Naive thymus-derived CD4-positive, alpha-beta T cell (primary cell): ENCODE results near the gene LINGO4. TPM values are rescaled to one million over a fixed set of nuclear protein-coding genes. Genes with fewer than 3 reads are reported as not detected.

Experiments used
- ATAC-seq: fragments of 150-1000 bp; cut with Tn5 transposase; 2 replicates; pipeline ENCODE4 v1.10.0; 2021; ENCODE audit warnings: mild to moderate bottlenecking, moderate library complexity
- CTCF ChIA-PET: fragments of 350-600 bp; sonication (Branson Sonifier 250); formaldehyde crosslinking; loops from one replicate; lab custom pipeline; 2021; ENCODE audit warnings: antibody characterized with exemption; lab: Charles Lee
- POLR2A ChIA-PET: fragments of 350-600 bp; sonication (Branson Sonifier 250); formaldehyde crosslinking; loops from one replicate; lab custom pipeline; 2021; ENCODE audit warnings: antibody characterized with exemption, inconsistent platforms; lab: Charles Lee
- DNase-seq, 9 donors: peaks; one replicate each; pipeline versions ENCODE4 v3.0.0 to v3.0.0-alpha.2; 2020 to 2022; ENCODE audit warnings: mixed read lengths in 1 of 9
- H3K27ac ChIP-seq: one replicate; pipeline ENCODE4 v1.7.0; 2013; ENCODE audit warnings: mild to moderate bottlenecking, low read depth, low read length, moderate library complexity
- H3K27me3 ChIP-seq, 2 donors: one replicate each; pipeline ENCODE4 v1.7.0; 2013; ENCODE audit warnings: low read length in 2 of 2, mild to moderate bottlenecking in 2 of 2, moderate library complexity in 2 of 2; ENCODE audit not compliant: control insufficient read depth in 2 of 2, insufficient read depth in 2 of 2
- H3K36me3 ChIP-seq, 3 experiments: 1 replicate in 2 of 3; 2 replicates in 1 of 3; pipeline ENCODE4 v1.7.0; 2013; ENCODE audit warnings: low read length in 3 of 3, mild to moderate bottlenecking in 3 of 3, moderate library complexity in 1 of 3; ENCODE audit not compliant: insufficient read depth in 3 of 3, control insufficient read depth in 2 of 3
- H3K4me1 ChIP-seq, 2 donors: one replicate each; pipeline ENCODE4 v1.7.0; 2013; ENCODE audit warnings: low read length in 2 of 2, mild to moderate bottlenecking in 2 of 2, moderate library complexity in 1 of 2; ENCODE audit not compliant: control insufficient read depth in 2 of 2, insufficient read depth in 2 of 2
- H3K4me3 ChIP-seq: 2 replicates; pipeline ENCODE4 v1.7.0; 2013; ENCODE audit warnings: mild to moderate bottlenecking, low read length
- H3K9me3 ChIP-seq, 3 experiments: 1 replicate in 2 of 3; 2 replicates in 1 of 3; pipeline ENCODE4 v1.7.0; 2013; ENCODE audit warnings: low read length in 3 of 3; ENCODE audit not compliant: control insufficient read depth in 2 of 3
- H3K27ac Mint-ChIP-seq, 9 donors: one replicate each; pipeline ENCODE4 v1.8.0; 2020 to 2022; ENCODE audit warnings: mixed read lengths in 9 of 9, mild to moderate bottlenecking in 8 of 9, moderate library complexity in 5 of 9, inconsistent platforms in 2 of 9
- H3K27me3 Mint-ChIP-seq, 5 donors: one replicate each; pipeline ENCODE4 v1.8.0; 2021 to 2022; ENCODE audit warnings: mixed read lengths in 5 of 5, mild to moderate bottlenecking in 1 of 5
- H3K36me3 Mint-ChIP-seq, 5 donors: one replicate each; pipeline ENCODE4 v1.8.0; 2020 to 2022; ENCODE audit warnings: mixed read lengths in 5 of 5, mild to moderate bottlenecking in 3 of 5, inconsistent platforms in 1 of 5
- H3K4me1 Mint-ChIP-seq, 7 donors: one replicate each; pipeline ENCODE4 v1.8.0; 2020 to 2022; ENCODE audit warnings: mixed read lengths in 7 of 7, mild to moderate bottlenecking in 3 of 7, inconsistent platforms in 1 of 7
- H3K4me3 Mint-ChIP-seq, 10 donors: one replicate each; pipeline ENCODE4 v1.8.0; 2020 to 2022; ENCODE audit warnings: mild to moderate bottlenecking in 10 of 10, mixed read lengths in 10 of 10, moderate library complexity in 6 of 10, inconsistent platforms in 2 of 10
- H3K9me3 Mint-ChIP-seq, 11 donors: one replicate each; pipeline ENCODE4 v1.8.0; 2020 to 2022; ENCODE audit warnings: mixed read lengths in 11 of 11, mild to moderate bottlenecking in 4 of 11, inconsistent platforms in 1 of 11, moderate library complexity in 1 of 11
- intact Hi-C, 2 donors: fragments of 100-400 bp; cut with micrococcal nuclease; formaldehyde crosslinking; loops; one replicate each; pipeline ENCODE4 v1.15.1; 2023
- polyA plus RNA-seq, 2 donors: library from polyadenylated mRNA; unstranded; fragments of 300-500 nt; fragmentation: Illumina TruSeq; gene quantifications; one replicate each; pipeline ENCODE4 v1.2.3, GENCODE V29; 2021
- total RNA-seq, 6 experiments: library from RNA in 5 of 6; stranded (reverse) in 5 of 6; gene quantifications; 1 replicate in 5 of 6; 2 replicates in 1 of 6; pipeline ENCODE4 v1.2.3 and lab custom pipeline; 2021 to 2026

The LINGO4 gene
- total and polyA plus RNA-seq, 7 experiments from 2014 or later = 0.07 to 0.24 TPM; not detected in 5

DNA sequence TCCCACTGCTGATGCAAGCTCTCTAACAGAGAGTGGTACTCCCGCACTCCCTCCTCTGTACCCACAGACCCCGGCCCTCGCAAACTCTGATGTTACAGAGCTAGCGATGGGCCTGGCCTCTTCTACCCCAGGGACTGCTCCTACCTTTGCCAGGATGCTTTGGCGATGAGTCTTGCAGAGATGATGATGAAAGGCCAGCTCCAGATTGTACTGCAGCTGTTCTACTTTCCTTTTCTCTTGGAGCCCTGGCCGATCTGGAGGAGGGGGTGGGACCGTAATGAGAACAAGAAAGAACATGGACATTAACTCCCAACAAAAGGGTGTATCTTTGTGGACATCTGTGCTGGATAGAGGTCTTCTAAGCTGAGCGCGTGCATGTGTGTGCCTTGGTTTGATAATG is 6.0 kb upstream of the LINGO4 start:
- Histone ChIP-seq H3K27ac (no peak overlapping the region), H3K4me3 (no peak overlapping the region), H3K9me3 (no peaks in the 10 kb centered on the region), H3K4me1 (peaks cover 12 to 21% of the 10 kb centered on the region in 2 donors), H3K27me3 (no peaks in the 10 kb centered on the region), H3K36me3 (no peaks in the 10 kb centered on the region)
- Mint-ChIP-seq H3K27me3 (peaks cover 0 to 5% (median 0%) of the 10 kb centered on the region in 5 donors), H3K36me3 (no peaks in the 10 kb centered on the region), H3K4me1 (peaks cover 8 to 20% (median 18%) of the 10 kb centered on the region in 7 donors), H3K27ac (no peak overlapping the region), H3K9me3 (no peaks in the 10 kb centered on the region), H3K4me3 (no peak overlapping the region)
- DNase-seq (no peak), ATAC-seq (no peak)
- ChIA-PET CTCF (interaction anchor here (0.9 kb wide), 1 partner anchor 31 kb away, joined by 3 read pairs; no protein-coding TSS in a partner anchor), POLR2A (no interaction called here)
- intact Hi-C loops = no loop called here

DNA sequence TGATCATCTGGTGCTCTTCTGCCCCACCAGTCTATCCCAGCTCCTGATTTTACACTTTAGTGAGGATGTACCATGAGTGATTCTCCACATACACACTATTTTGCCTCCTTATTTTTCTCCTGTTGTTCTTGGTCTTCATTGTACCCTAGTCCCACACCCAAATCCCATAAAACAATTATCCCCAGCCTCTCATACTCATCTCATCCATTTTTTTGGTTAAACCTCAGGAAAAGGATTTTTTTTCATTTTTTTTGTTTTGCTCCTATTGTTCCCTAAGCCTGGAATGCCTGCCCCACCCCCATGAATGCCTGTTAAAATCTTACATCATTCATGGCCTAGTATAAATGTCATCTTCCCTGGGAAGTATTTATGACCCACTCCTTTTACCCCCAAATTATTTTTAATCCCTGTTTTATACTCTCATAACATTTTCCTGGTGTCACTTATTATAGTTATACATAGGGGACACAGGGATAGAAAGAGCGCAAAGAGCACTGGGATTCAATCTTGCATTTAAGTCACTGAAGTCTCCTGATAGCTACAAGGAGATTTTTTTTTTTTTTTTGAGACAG is 4.9 kb upstream of the LINGO4 start:
- Mint-ChIP-seq H3K9me3 (no peaks in the 10 kb centered on the region), H3K27me3 (peaks cover 0 to 5% (median 0%) of the 10 kb centered on the region in 5 donors), H3K4me1 (peaks cover 0 to 9% (median 7%) of the 10 kb centered on the region in 7 donors), H3K4me3 (no peak overlapping the region), H3K36me3 (no peaks in the 10 kb centered on the region), H3K27ac (no peak overlapping the region)
- Histone ChIP-seq H3K36me3 (no peaks in the 10 kb centered on the region), H3K4me1 (peaks cover under 1 to 11% of the 10 kb centered on the region in 2 donors), H3K9me3 (no peaks in the 10 kb centered on the region), H3K27me3 (no peaks in the 10 kb centered on the region), H3K4me3 (no peak overlapping the region), H3K27ac (no peak overlapping the region)
- ChIA-PET CTCF (no interaction called here), POLR2A (no interaction called here)
- DNase-seq = no peak
- intact Hi-C loops = no loop called here
- no peak for ATAC-seq

DNA sequence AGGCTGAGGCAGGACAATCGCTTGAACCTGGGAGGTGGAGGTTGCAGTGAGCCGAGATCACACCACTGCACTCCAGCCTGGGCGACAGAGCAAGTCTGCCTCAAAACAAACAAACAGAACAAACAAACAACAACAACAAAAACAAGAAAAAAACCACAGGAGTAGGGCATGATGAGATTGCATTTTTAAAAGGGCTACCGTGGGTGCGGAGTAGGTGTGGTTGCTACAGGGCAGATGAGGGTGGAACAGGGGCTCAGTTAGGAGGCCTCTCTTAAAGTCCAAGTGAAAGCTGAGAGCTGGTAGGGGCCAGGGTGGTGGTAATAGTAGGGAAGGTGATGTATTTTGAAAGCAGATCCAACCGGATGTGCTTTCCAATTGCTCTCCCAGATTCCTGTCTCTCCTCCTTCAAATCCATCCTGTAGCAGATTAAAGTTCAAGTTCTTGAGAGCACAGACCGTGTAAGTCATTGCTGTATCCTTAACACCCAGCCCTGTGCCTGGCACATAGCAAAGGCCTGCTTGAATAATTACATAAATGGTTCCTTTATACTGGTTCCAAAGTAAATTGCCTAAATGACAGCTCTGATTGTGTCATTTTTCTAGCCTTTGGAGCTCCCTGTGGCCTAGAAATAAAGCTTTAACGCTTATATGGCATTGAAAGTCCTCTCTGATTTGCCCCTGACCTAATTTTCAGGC is 4.2 kb upstream of the LINGO4 start:
- Histone ChIP-seq H3K4me1 (peaks cover 0 to 5% of the 10 kb centered on the region in 2 donors), H3K36me3 (no peaks in the 10 kb centered on the region), H3K9me3 (no peaks in the 10 kb centered on the region), H3K27me3 (no peaks in the 10 kb centered on the region), H3K4me3 (no peak overlapping the region), H3K27ac (no peak overlapping the region)
- peaks cover 0 to 5% (median 0%) of the 10 kb centered on the region in 5 donors for H3K27me3 Mint-ChIP-seq
- intact Hi-C loops = no loop called here
- H3K4me1 Mint-ChIP-seq = peaks cover 0 to 9% (median 4%) of the 10 kb centered on the region in 7 donors
- H3K36me3 Mint-ChIP-seq = no peaks in the 10 kb centered on the region
- CTCF ChIA-PET = interaction anchor here (0.7 kb wide), 1 partner anchor 640 kb away, joined by 3 read pairs; no protein-coding TSS in a partner anchor
- DNase-seq = no peak
- POLR2A ChIA-PET = no interaction called here
- no peak overlapping the region for H3K4me3 Mint-ChIP-seq
- no peak for ATAC-seq
- no peak overlapping the region for H3K27ac Mint-ChIP-seq
- no peaks in the 10 kb centered on the region for H3K9me3 Mint-ChIP-seq

DNA sequence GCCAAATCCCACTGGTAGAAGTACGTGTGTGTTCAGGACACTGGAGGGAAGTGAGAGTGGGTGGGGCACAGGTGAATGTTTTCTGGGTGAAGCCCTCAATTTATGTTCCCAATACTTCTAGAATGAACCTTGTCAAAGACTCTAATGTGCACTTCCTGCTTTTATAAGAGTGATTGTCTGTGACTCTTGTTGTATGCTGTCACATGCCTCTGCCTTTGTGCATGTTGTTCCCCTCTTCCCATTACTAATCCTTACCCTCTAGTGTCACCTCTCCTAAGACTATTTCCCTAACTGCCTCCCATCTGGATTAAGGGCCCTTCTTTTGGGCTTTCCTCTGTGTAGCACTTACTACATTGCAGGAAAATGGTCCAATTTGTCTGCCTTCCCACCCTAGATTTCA is 2.5 kb upstream of the LINGO4 start:
- intact Hi-C loops = no loop called here
- Histone ChIP-seq H3K4me3 (no peak overlapping the region), H3K36me3 (no peaks in the 10 kb centered on the region), H3K27me3 (no peaks in the 10 kb centered on the region), H3K4me1 (no peaks in the 10 kb centered on the region), H3K9me3 (no peaks in the 10 kb centered on the region), H3K27ac (no peak overlapping the region)
- ChIA-PET CTCF (interaction anchor here (1.1 kb wide), 1 partner anchor 14 kb away, joined by 4 read pairs; no protein-coding TSS in a partner anchor), POLR2A (no interaction called here)
- no peak overlapping the region for H3K27ac Mint-ChIP-seq
- no peaks in the 10 kb centered on the region for H3K36me3 Mint-ChIP-seq
- no peak overlapping the region for H3K4me3 Mint-ChIP-seq
- peaks cover 0 to 7% (median 0%) of the 10 kb centered on the region in 5 donors for H3K27me3 Mint-ChIP-seq
- DNase-seq (no peak), ATAC-seq (no peak)
- peaks cover 0 to 2% (median 0%) of the 10 kb centered on the region in 11 donors for H3K9me3 Mint-ChIP-seq
- peaks cover 0 to 8% (median 0%) of the 10 kb centered on the region in 7 donors for H3K4me1 Mint-ChIP-seq

DNA sequence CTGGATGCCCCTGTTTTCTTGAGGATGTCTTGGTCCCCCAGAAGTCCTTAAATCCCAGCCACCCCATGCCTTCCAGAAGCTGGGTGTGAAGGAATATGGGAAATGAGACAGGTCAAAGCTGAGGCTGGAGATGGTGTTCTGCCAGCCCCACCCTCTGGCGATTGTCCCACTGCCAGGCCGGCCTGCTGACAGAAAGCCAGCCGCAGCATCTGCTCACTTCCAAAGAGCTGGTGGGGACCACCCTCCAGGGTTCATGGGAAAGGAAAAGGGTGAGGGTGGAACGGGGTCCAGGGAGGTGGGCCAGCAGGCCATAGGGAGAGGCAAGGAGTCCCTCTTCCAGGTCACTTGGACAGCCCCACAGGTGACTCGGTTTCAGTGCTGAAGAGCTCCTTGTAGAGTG is 1.9 kb upstream of the LINGO4 start:
- Mint-ChIP-seq H3K27ac (no peak overlapping the region), H3K4me1 (peaks cover 0 to 6% (median 0%) of the 10 kb centered on the region in 7 donors), H3K27me3 (peaks cover 0 to 7% (median 0%) of the 10 kb centered on the region in 5 donors), H3K9me3 (peaks cover 0 to 2% (median 0%) of the 10 kb centered on the region in 11 donors), H3K36me3 (no peaks in the 10 kb centered on the region), H3K4me3 (no peak overlapping the region)
- no peaks in the 10 kb centered on the region for H3K9me3 ChIP-seq
- DNase-seq (no peak), ATAC-seq (no peak)
- CTCF ChIA-PET = interaction anchor here (1.1 kb wide), 1 partner anchor 14 kb away, joined by 4 read pairs; no protein-coding TSS in a partner anchor
- intact Hi-C loops = no loop called here
- POLR2A ChIA-PET = no interaction called here
- H3K36me3 ChIP-seq = no peaks in the 10 kb centered on the region
- no peaks in the 10 kb centered on the region for H3K4me1 ChIP-seq
- H3K4me3 ChIP-seq = no peak overlapping the region
- no peaks in the 10 kb centered on the region for H3K27me3 ChIP-seq
- no peak overlapping the region for H3K27ac ChIP-seq

DNA sequence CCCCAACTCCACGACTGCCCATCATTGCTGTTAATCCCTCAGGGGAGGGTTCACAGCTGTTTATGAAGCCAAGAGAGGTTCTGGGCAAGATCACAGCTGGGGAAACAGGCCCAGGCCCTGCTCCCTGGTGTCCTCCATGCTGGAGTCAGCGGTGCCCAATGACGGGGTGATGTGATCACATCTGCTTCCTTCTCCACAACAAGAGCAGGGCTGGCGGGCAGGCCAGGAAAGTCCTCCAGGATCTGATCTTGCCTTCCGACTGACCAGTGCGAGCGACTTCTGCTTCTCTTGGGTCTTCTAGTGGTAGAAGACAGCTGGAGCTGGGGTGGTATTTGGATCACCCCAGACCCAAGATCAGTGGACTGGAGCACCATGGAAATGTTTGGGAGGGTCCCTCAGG is 951 bp upstream of the LINGO4 start:
- no peaks in the 10 kb centered on the region for H3K4me1 ChIP-seq
- no peaks in the 10 kb centered on the region for H3K9me3 ChIP-seq
- H3K27me3 ChIP-seq = no peaks in the 10 kb centered on the region
- no peak overlapping the region for H3K27ac ChIP-seq
- ChIA-PET CTCF (no interaction called here), POLR2A (no interaction called here)
- H3K9me3 Mint-ChIP-seq = peaks cover 0 to 2% (median 0%) of the 10 kb centered on the region in 11 donors
- H3K36me3 Mint-ChIP-seq = no peaks in the 10 kb centered on the region
- ATAC-seq = no peak
- H3K27me3 Mint-ChIP-seq = peaks cover 0 to 7% (median 0%) of the 10 kb centered on the region in 5 donors
- H3K4me1 Mint-ChIP-seq = peaks cover 0 to 6% (median 0%) of the 10 kb centered on the region in 7 donors
- no peaks in the 10 kb centered on the region for H3K36me3 ChIP-seq
- DNase-seq = no peak
- no peak overlapping the region for H3K27ac Mint-ChIP-seq
- H3K4me3 Mint-ChIP-seq = no peak overlapping the region
- intact Hi-C loops = no loop called here
- H3K4me3 ChIP-seq = no peak overlapping the region
